MM.1S (cell line): Measurements from ENCODE around the gene PPHLN1.

Experiments
- DNase-seq: peaks from one replicate; pipeline ENCODE4 v3.0.0-alpha.2; 2015
- H2AFZ ChIP-seq: fragments of 300-600 bp; sonication (generic); 2 replicates; pipeline ENCODE4 v1.6.0; 2016; ENCODE audit warnings: antibody characterized with exemption, low read length
- H3F3A ChIP-seq: fragments of 300-600 bp; sonication (generic); 2 replicates; pipeline ENCODE4 v1.6.1; 2016; ENCODE audit warnings: mild to moderate bottlenecking, antibody characterized with exemption, low read length, moderate library complexity, mixed read lengths; ENCODE audit not compliant: insufficient read depth
- H3K27ac ChIP-seq: fragments of 300-600 bp; sonication (generic); 2 replicates; pipeline ENCODE4 v1.5.1; 2016; ENCODE audit warnings: mild to moderate bottlenecking, low read length
- H3K27me3 ChIP-seq: fragments of 300-600 bp; sonication (generic); replicated peaks from 2 replicates; pipeline ENCODE4 v1.6.0; 2016; ENCODE audit warnings: low read length; ENCODE audit not compliant: insufficient read depth
- H3K36me3 ChIP-seq: fragments of 300-600 bp; sonication (generic); replicated peaks from 2 replicates; pipeline ENCODE4 v1.6.1; 2016; ENCODE audit warnings: mild to moderate bottlenecking, low read length, mixed read lengths; ENCODE audit not compliant: insufficient read depth
- H3K4me1 ChIP-seq: fragments of 300-600 bp; sonication (generic); 2 replicates; pipeline ENCODE4 v1.6.1; 2016; ENCODE audit warnings: low read length, mixed read lengths
- H3K4me2 ChIP-seq: fragments of 300-600 bp; sonication (generic); 2 replicates; pipeline ENCODE4 v1.6.0; 2016; ENCODE audit warnings: low read depth, low read length
- H3K4me3 ChIP-seq: fragments of 300-600 bp; sonication (generic); 2 replicates; pipeline ENCODE4 v1.5.1; 2016; ENCODE audit warnings: low read length, mixed read lengths
- H3K79me2 ChIP-seq: fragments of 300-600 bp; sonication (generic); 2 replicates; pipeline ENCODE4 v1.6.1; 2016; ENCODE audit warnings: mixed run types, low read length, mixed read lengths
- H3K9ac ChIP-seq: fragments of 300-600 bp; sonication (generic); 2 replicates; pipeline ENCODE4 v1.6.1; 2016; ENCODE audit warnings: low read length, mixed read lengths
- H3K9me2 ChIP-seq: fragments of 300-600 bp; sonication (generic); replicated peaks from 2 replicates; pipeline ENCODE4 v1.6.1; 2016; ENCODE audit warnings: mild to moderate bottlenecking, low read length, mixed read lengths; ENCODE audit not compliant: insufficient read depth
- H3K9me3 ChIP-seq: fragments of 300-600 bp; sonication (generic); replicated peaks from 2 replicates; pipeline ENCODE4 v1.6.1; 2016; ENCODE audit warnings: mild to moderate bottlenecking, low read length, mixed read lengths; ENCODE audit not compliant: insufficient read depth
- H4K20me1 ChIP-seq: fragments of 300-600 bp; sonication (generic); 2 replicates; pipeline ENCODE4 v1.6.1; 2016; ENCODE audit warnings: mild to moderate bottlenecking, low read length, moderate library complexity, mixed read lengths; ENCODE audit not compliant: insufficient read depth
- CTCF ChIP-seq: fragments of 300-600 bp; sonication (generic); IDR thresholded peaks from 2 replicates; pipeline ENCODE4 v1.5.1; 2016; ENCODE audit warnings: antibody characterized with exemption, low read length, mixed read lengths
- EZH2 ChIP-seq: fragments of 300-600 bp; sonication (generic); optimal IDR thresholded peaks from 2 replicates; pipeline ENCODE3; 2017; ENCODE audit warnings: low read depth, mild to moderate bottlenecking, antibody characterized with exemption, low read length, mixed read lengths
- EZH2phosphoT487 ChIP-seq: fragments of 300-600 bp; sonication (generic); IDR thresholded peaks from 2 replicates; pipeline ENCODE4 v1.6.1; 2018; ENCODE audit warnings: antibody characterized with exemption, low read length

PPHLN1 gene

GRCh38 chr12:42440608-42441007 lies 114.6 kb downstream of the PPHLN1 start:
- Histone ChIP-seq H3K36me3 (no peaks in the 10 kb centered on the region; the same call in 1 of the 2 replicates), H3F3A (no peaks in the 10 kb centered on the region), H3K4me2 (no peak overlapping the region), H3K9me2 (no peaks in the 10 kb centered on the region), H3K27ac (no peak overlapping the region), H2AFZ (no peak overlapping the region), H3K9ac (no peak overlapping the region), H4K20me1 (no peaks in the 10 kb centered on the region), H3K4me1 (no peaks in the 10 kb centered on the region), H3K9me3 (no peaks in the 10 kb centered on the region), H3K4me3 (no peak overlapping the region), H3K79me2 (no peaks in the 10 kb centered on the region), H3K27me3 (no peaks in the 10 kb centered on the region)
- TF ChIP-seq EZH2 = no peak
- no peak for TF ChIP-seq EZH2phosphoT487
- TF ChIP-seq CTCF = no peak
- no peak for DNase-seq

- Histone ChIP-seq H3K27ac (no peak overlapping the region), H3K4me2 (no peak overlapping the region), H3K9ac (no peak overlapping the region), H3F3A (no peaks in the 10 kb centered on the region), H4K20me1 (no peaks in the 10 kb centered on the region), H3K9me2 (no peaks in the 10 kb centered on the region), H3K79me2 (no peaks in the 10 kb centered on the region), H3K4me3 (no peak overlapping the region), H3K27me3 (no peaks in the 10 kb centered on the region), H2AFZ (no peak overlapping the region), H3K4me1 (no peaks in the 10 kb centered on the region), H3K36me3 (no peaks in the 10 kb centered on the region; the same call in 1 of the 2 replicates), H3K9me3 (no peaks in the 10 kb centered on the region)
- TF ChIP-seq CTCF = no peak
- TF ChIP-seq EZH2phosphoT487 = no peak
- TF ChIP-seq EZH2 = no peak
- no peak for DNase-seq
Measured at GRCh38 chr12:42442311-42442759, 116.4 kb downstream of the PPHLN1 start.

- Histone ChIP-seq H3K9me2 (no peaks in the 10 kb centered on the region), H3K4me3 (no peak overlapping the region), H3F3A (no peaks in the 10 kb centered on the region), H3K4me2 (no peak overlapping the region), H3K27me3 (no peaks in the 10 kb centered on the region), H4K20me1 (no peaks in the 10 kb centered on the region; the same call in 1 of the 2 replicates), H3K79me2 (no peaks in the 10 kb centered on the region), H3K9me3 (no peaks in the 10 kb centered on the region), H3K4me1 (no peaks in the 10 kb centered on the region), H3K9ac (no peak overlapping the region), H3K36me3 (no peaks in the 10 kb centered on the region; the same call in 1 of the 2 replicates), H3K27ac (no peak overlapping the region), H2AFZ (no peak overlapping the region)
- TF ChIP-seq CTCF = no peak
- no peak for TF ChIP-seq EZH2
- no peak for TF ChIP-seq EZH2phosphoT487
- DNase-seq = no peak
Measured at GRCh38 chr12:42442888-42443287, 116.9 kb downstream of the PPHLN1 start.
